Esophagus mucosa (tissue), 1 donor: ENCODE measurements around the gene PTPRT. TPM values are rescaled to one million over a fixed set of nuclear protein-coding genes. Genes with fewer than 3 reads are reported as not detected.
A peak's percentile ranks its signal among the peaks of the same experiment; 100 is the strongest.

Source experiments
- ATAC-seq: fragments of 200-7000 bp; cut with Tn5 transposase; one replicate; pipeline ENCODE4 v1.9.1; 2020
- total RNA-seq: library from RNA; stranded (reverse); gene quantifications from one replicate; pipeline ENCODE4 v1.2.4, GENCODE V29; 2023
- donor health status: DM: yes; HTN: yes; CAD: no.

The PTPRT gene
- total RNA-seq, 1 donor from 2014 or later, result 0.08 TPM

DNA sequence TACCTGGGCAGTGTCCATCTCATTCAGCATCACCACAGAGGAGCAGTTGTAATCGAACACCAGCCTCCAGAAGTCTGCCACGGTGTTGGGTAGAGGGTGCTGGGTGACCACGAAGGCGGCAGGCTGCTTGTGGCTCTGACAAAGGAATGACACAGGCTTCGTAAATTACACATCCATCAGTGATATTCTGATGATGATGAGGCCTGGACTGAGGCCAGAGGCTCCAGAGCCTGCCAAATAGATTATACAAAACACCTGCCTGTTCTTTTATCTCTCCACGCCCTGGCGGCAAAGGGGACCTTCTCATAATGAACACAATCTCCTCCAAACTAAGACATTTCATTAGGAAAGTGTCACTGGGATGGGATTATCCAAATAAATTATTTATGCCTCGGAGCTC is 1091.3 kb downstream of the PTPRT start:
- no peak for ATAC-seq

- ATAC-seq, result no peak
These were observed 1092.0 kb downstream of the PTPRT start for GRCh38 chr20:42097741-42098140.

GRCh38 chr20:42095221-42095620 is 1094.5 kb downstream of the PTPRT start:
- ATAC-seq, result no peak

DNA sequence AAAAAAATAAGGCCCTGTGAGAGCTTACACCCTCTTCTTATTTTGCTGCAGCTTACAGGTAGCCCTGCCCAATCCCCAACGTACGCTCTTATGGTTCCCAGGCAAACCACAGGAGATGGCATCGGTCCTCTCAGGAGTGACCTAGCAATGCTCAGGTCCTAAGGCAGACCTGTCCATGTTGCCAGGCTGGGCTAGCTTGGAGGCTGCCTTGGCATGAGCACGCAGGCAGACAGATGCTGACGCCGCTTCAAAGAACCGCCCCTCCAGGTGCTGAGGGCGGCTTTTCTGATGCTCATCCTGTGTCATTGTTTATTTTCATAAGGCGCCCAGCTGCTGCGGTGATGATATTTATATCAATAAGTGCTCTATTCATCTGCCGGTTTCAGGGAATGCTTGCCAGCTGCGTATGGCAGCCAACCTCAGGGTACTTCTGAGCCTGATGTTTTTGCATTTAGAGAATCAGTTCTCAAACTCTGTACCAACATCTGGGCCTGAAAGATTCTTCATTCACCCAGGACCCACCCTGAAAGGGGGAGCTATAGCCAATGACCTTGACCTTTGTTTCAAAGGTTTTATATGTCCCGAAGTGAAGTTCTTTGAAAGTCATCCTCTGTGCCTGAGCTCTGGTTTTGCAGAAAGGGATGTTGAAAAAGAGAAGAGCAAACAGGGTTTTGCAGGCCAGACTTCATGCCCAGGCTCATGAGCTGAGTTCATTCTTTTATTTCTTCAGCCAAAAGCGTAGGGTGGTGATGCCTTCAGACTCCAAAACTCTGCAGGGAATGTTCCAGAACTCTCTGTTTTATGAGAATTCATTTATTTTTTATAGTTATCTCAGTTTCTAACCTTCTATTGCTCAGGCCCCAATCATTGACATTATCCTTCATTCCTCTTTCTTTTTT is 1095.9 kb downstream of the PTPRT start:
- ATAC-seq, result no peak

- ATAC-seq, result no peak
These were observed 1096.7 kb downstream of the PTPRT start for GRCh38 chr20:42093041-42093440.

- no peak for ATAC-seq
These were observed 1104.3 kb downstream of the PTPRT start for GRCh38 chr20:42085366-42085765.

- ATAC-seq, result no peak
These were observed 1106.4 kb downstream of the PTPRT start for GRCh38 chr20:42083280-42083679.

- ATAC-seq, result peak; percentile 55
These were observed 1107.1 kb downstream of the PTPRT start for GRCh38 chr20:42082611-42083010.

GRCh38 chr20:42080956-42081355 is 1108.8 kb downstream of the PTPRT start:
- ATAC-seq, result no peak

DNA sequence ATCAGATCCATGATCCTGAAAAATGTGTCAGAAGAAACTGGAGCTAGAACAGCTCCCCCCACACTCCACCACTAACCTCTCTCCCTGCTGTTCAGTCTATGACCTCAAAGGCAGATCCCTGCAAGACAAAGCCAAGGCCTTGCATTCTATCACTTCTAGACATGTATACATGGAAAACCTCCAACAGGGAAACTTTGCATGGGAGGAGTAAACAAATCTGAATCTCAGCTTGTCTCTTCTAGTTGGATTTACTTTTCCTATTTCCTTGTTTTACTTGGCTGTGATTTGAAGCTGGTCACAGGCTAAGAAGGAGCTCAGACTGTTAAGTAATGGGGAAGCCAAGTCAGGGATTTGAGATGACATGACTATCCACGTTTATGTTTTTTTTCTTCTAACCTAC is 1114.8 kb downstream of the PTPRT start:
- peak; percentile 64 for ATAC-seq

- ATAC-seq, result no peak
These were observed 1122.1 kb downstream of the PTPRT start for GRCh38 chr20:42067596-42067995.

- no peak for ATAC-seq
These were observed 1122.5 kb downstream of the PTPRT start for GRCh38 chr20:42067174-42067573.

DNA sequence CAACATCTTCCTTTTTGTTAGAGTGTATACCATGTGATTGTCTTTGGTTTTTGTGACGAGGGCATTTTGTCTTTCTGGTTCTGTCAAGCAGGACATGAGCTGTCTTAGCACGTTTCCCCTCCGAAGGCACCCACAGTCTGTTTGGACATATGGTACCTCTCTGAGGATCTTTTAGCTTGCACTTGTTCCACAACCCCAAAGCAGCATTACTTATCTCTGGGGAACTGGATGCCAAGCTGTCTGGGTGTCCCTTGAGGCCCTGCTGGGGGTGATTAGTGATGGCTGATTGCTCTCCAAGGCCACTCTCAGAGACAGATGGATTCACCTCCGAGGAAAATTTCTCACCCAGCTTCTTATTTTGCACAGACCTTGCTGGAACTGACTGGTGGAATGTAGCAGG is 1126.6 kb downstream of the PTPRT start:
- no peak for ATAC-seq

GRCh38 chr20:42053350-42053749 is 1136.4 kb downstream of the PTPRT start:
- ATAC-seq, result no peak

- no peak for ATAC-seq
These were observed 1137.8 kb downstream of the PTPRT start for GRCh38 chr20:42051921-42052320.

DNA sequence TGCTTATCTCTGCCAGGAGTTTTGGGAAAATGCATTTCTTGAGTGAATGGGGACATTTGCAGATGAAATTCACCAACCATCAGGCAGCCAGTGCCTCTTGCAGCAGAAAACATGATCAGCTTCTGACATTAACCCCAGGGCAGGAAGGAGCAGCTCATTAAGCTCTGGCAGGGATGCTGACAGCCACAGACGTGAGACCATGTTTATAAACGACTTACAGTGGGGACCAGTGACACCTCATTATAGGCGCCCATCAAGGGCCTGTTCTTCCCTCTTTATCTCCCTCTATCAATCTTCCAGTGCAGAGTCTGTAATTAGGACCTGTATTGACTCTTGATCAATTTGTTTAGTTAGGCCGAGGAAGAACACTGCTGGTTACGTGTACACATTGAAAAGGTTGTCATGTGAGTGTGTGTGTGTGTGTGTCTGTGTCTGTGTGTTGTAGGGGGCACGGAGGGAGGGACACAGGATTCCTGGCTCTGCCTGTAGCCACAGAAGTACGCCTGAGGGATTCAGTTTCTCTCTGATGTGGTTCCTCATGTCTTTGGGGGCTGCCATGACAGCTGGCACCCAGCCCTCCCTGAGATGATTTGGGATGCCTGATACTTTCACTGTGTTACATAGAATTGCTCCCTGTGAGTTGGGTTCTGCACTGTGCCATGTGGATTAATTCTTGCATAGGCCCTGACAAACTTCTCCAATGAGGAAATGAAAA is 1143.2 kb downstream of the PTPRT start:
- ATAC-seq, result no peak

GRCh38 chr20:42043921-42044320 is 1145.8 kb downstream of the PTPRT start:
- ATAC-seq, result no peak

GRCh38 chr20:42041000-42041565 is 1148.6 kb downstream of the PTPRT start:
- no peak for ATAC-seq

GRCh38 chr20:42027746-42028268 is 1161.9 kb downstream of the PTPRT start:
- no peak for ATAC-seq

GRCh38 chr20:42026599-42026998 is 1163.1 kb downstream of the PTPRT start:
- ATAC-seq, result no peak

DNA sequence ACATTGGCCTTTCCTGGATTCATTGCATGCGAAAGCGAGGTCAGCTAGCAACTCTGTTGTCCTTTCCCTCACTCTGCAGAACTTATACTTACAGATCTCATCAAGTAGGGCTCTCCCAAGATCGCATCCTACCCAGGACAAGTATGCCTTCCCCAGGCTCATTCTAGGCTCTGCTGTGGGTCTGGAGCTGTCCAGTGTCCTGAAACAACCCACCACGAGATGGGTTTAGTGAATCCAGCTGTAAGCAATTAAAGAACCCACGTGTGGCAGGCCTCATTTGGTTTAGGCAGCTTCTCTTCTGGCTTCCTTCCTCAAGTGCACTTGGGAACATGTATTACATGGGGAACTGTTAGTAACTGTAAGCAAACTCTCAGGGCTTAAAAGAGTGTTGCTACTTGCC is 1165.1 kb downstream of the PTPRT start:
- ATAC-seq, result no peak
